CMK (cell line): ENCODE results near the gene LENG9.

ENCODE experiments used
- DNase-seq: peaks from one replicate; pipeline ENCODE4 v3.0.0-alpha.2; 2010; ENCODE audit warnings: low read depth

Gene LENG9

GRCh38 chr19:54439174-54439851, 24.3 kb downstream of the LENG9 start:
- no peak for DNase-seq

- no peak for DNase-seq
These were observed 26.8 kb downstream of the LENG9 start for GRCh38 chr19:54436628-54437252.

DNA sequence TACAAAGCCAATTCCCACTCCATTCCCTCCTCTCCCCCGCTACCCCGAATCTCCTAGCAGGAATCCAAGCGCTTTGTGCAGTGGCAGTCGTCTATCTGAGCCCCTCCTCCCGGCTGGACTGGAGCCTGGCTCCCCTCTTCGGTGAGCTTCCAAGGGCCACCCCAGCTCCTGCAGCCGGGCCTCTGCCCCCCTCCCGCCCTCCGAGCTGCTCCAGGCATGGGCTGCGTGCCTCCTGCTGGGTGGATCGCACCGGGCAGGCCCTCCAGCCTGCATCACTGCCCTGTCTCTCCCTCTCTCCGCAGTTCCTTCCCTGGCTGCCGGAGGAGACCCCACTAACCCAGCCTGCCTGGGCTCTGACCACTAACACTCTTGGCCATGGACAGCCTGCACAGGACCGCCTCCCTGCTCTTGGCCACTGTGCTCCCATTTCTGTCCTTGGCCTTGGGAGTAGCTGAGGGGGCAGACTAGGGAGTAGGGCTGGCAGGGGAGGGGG, 27.5 kb downstream of the LENG9 start:
- DNase-seq, result no peak

DNA sequence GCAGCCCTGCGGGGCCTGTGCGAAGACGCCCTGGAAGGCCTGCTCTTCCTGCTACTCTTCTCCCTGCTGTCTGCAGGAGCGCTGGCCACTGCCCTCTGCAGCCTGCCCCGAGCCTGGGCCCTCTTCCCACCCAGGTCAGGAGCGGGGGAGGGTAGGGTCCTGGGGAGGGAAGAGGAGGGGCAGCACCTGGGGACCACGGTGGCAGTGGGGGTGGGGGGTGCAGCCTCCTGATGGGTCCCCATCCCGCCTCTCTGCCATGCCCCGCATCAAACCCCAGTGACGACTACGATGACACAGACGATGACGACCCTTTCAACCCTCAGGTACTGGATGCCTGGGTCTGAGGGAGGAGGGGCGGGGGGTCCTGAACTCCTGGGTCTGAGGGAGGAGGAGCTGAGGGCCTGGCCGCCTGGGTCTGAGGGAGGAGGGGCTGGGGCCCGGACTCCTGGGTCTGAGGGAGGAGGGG, 28.0 kb downstream of the LENG9 start:
- DNase-seq, result no peak

DNA sequence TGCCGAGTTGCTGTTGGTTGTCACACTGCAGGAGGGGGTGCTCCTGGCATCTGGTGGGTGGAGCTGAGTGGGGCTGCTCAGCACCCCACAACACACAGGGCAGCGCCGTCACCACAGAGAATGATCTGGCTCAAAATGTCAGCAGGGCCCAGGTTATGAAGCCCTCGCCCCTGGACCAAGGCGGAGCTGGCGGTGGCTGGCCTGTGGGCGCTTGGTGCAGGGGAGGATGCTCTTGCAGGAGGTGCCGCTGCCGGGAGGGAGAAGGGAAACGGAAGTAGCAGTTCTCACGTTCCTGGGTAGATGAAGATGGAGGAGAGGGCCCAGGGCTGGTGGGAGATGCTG, 28.7 kb downstream of the LENG9 start:
- DNase-seq, result no peak

- DNase-seq, result no peak
These were observed 29.3 kb downstream of the LENG9 start for GRCh38 chr19:54434112-54434872.

- no peak for DNase-seq
These were observed 29.9 kb downstream of the LENG9 start for GRCh38 chr19:54433697-54434096.

GRCh38 chr19:54432144-54432738, 31.3 kb downstream of the LENG9 start:
- no peak for DNase-seq

DNA sequence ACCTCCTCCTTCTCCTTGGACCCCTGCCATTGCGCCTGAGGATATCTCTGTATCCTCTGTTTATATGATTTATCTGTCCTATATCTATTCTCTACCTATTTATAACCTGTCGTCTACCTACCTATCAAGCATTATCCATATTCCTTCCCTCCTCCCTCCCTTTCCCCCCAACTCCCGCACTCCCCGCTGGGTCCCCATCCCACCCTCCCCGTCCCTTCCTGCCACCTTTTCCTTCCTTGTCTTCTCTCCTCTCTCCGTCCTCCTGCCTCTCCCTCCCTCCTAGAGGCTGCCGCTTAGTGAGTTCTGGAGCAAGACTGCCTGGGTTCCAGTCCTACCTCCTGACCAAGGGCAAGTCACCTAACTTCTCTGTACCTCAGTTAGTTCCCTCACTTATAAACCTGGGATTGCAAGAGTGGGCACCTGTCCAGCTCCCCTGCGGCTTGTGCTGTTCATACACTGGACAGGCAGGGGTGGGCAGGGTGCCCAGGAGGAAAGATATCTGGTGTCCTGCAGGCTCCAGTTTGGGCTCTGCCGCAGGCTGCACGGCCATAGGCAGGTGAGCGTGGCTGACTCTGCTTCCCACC, 32.2 kb downstream of the LENG9 start:
- DNase-seq, result no peak

DNA sequence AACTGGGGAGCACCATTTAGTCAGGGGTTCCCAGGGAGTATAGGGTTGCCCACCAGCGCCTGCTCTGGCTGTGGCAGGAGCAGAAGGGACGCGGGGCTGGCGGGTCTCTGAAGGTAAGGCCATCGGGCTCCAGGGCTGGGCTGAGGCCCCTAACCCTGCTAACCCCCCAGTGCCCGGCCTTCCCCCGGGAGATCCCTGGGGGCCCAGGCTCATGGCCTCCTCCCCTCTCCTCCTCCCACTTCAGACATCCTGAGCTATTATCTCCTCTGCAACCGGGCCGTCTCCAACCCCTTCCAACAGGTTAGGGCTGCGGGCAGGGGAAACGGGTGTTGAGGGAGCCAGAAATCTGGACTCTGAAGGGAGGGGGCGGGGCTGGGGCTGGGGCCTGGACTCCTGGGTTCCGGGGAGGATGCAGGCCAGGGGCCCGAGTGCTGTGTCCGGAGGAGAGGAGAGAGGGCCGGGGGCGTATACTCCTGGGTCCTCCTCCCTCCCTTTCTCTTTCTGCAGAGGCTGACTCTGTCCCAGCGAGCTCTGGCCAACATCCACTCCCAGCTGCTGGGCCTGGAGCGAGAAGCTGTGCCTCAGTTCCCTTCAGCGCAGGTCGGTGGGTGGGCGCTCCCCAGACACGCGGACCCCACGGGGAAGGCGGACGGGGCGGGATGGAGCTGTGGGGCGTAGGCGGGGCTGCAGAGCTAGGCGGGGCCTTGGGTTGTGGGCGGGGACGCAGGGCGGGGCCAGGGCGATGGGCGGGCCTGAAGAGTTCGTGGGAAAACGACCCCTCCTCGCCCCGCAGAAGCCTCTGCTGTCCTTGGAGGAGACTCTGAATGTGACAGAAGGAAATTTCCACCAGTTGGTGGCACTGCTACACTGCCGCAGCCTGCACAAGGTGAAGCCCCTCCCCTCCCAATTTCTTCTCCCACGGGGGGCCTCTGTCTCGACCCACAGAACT, 33.0 kb downstream of the LENG9 start:
- DNase-seq, result peak; percentile 62

GRCh38 chr19:54429545-54430227, 33.9 kb downstream of the LENG9 start:
- DNase-seq, result no peak

DNA sequence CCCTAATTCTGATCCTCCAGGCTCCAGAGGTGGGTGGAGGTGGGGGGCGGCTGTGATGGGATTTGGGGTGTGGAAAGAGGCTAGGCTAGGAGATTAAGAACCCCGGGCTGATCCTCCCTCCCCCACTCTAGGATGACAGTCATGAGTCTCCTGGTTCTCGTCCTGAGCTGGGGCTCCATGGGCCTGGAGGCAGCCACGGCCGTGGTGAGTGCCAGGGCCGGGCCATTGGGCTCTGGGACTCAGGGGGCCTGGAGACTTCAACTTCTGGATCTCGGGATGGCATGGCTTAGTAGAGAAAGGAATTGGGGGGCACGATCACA, 34.4 kb downstream of the LENG9 start:
- no peak for DNase-seq

DNA sequence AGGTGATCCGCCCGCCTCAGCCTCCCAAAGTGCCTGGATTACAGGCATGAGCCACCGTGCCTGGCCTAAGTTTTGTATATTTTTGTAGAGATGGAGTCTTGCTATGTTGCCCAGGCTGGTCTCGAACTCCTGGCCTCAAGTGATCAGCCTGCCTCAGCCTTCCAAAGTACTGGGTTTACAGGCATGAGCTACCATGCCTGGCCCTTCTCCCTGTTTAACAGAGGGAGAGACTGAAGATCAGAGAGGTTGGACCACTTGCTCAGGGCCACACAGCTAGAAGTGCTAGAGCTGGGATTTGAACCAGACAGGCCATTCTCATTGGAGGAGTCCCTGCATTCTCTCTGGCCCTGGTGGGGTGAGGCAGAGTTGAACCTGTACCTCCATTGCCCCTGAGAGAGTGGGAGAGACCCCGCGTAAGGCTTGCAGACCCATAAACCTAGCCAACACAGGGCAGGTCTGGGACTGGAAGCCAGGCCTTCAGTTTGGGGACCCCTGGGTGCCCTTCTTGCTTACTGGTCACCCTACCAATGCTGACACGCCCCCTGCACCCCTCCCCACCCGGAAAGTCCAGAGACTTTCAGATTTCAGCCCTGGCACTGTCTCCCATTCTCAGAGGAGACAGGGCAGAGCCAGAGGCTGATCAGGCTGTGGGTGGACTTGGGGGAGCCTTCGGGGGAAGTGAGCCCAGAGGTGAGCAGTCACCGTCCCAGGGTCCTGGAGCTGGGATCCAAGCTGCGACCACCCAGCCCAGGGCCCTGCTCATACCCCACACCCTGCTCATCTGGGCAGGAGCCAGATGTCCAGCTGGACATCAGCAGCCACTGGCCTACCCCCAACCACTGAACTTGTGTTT, 35.0 kb downstream of the LENG9 start:
- no peak for DNase-seq

DNA sequence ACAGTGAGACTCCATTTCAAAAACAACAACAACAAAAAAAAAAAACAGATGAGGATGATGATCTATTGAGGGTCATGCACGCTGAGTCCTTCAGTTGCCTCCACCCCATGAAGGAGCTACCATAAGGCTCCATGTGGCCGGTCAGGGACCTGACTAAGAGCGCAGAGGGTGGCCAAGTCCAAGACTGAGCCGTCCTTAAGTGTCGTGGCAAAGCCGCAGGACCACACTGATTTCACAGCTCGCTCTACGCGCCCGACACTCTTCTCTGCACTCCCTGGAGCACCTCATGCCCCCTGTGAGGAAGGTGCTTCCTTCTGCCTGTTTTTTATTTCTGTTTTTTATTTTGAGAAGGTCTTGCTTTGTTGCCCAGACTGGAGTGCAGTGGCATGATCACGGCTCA, 36.0 kb downstream of the LENG9 start:
- no peak for DNase-seq

DNA sequence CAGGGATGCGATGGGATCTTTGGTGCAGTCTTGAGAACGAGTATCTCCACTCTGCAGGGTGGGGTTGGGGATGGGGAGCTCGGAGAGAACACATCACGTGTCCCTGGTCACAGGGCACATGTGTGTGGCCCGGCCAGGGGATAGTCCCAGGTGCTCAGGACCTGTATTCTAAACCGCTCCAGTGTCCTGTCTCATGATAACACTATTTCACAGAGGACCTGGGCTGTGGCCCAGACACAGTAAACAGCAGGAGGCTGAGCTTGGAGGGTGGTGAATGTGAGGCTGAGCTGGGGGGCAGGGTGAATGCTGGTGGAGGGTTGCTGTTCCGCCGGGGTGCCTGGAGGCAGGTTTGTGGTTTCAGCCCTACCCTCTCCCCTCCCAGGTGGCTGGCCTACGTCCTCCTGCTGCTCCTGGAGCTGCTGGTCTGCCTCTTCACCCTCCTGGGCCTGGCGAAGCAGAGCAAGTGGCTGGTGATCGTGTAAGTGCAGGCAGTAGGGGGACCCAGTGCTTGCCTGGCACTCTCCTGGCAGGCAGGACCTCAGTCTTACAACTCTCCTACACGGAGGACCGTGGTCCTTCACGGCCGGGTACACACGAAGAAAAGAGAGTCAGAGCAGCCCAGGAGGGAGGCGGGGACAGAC, 37.2 kb downstream of the LENG9 start:
- DNase-seq, result no peak

- no peak for DNase-seq
These were observed 38.2 kb downstream of the LENG9 start for GRCh38 chr19:54425382-54425723.

GRCh38 chr19:54424660-54425381, 38.8 kb downstream of the LENG9 start:
- no peak for DNase-seq

DNA sequence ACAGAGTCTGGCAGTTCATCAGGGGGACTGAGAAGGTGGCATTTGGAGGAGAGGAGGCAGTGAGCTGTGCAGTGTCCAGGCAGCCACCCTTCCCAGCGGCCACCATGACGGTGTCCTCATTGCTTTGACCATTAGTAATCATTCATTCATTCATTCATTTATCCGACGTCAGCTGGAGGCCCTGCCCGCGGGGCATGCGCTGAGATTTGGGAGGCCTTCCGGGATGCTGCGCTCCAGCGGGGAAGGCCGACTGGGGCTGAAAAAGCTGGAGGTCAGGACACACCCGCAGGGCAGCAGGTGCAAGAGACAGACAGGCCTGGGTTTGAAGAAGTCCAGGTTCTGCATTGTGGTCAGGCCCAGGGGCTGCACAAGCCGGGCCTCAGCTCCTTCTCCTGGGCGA, 39.4 kb downstream of the LENG9 start:
- DNase-seq, result no peak

GRCh38 chr19:54422136-54422535, 41.4 kb downstream of the LENG9 start:
- no peak for DNase-seq
